IPS-18a (cell line): Measurements from ENCODE around the gene NCKAP5.

Experiments
- H3K27ac ChIP-seq: one replicate; pipeline ENCODE4 v1.5.1; 2013; ENCODE audit warnings: low read length
- H3K27me3 ChIP-seq: one replicate; pipeline ENCODE4 v1.6.1; 2013; ENCODE audit warnings: mild to moderate bottlenecking, low read length; ENCODE audit not compliant: control insufficient read depth, insufficient read depth
- H3K36me3 ChIP-seq: one replicate; pipeline ENCODE4 v1.6.1; 2013; ENCODE audit warnings: low read depth, low read length; ENCODE audit not compliant: control insufficient read depth
- H3K4me1 ChIP-seq: one replicate; pipeline ENCODE4 v1.6.1; 2013; ENCODE audit warnings: low read depth, low read length; ENCODE audit not compliant: control insufficient read depth
- H3K4me3 ChIP-seq: one replicate; pipeline ENCODE4 v1.5.1; 2013; ENCODE audit warnings: low read length
- H3K9ac ChIP-seq: one replicate; pipeline ENCODE4 v1.6.1; 2013; ENCODE audit warnings: mild to moderate bottlenecking, low read length, moderate library complexity
- H3K9me3 ChIP-seq: one replicate; pipeline ENCODE4 v1.6.1; 2013; ENCODE audit warnings: low read depth, low read length; ENCODE audit not compliant: control insufficient read depth

NCKAP5 gene

GRCh38 chr2:133316557-133316956, 251.7 kb downstream of the NCKAP5 start:
- H3K9me3 ChIP-seq, result no peaks in the 10 kb centered on the region
- H3K27ac ChIP-seq, result no peak overlapping the region
- no peaks in the 10 kb centered on the region for H3K27me3 ChIP-seq
- no peaks in the 10 kb centered on the region for H3K36me3 ChIP-seq
- no peaks in the 10 kb centered on the region for H3K4me1 ChIP-seq
- no peak overlapping the region for H3K9ac ChIP-seq
- H3K4me3 ChIP-seq, result no peak overlapping the region

GRCh38 chr2:133315280-133315679, 253.0 kb downstream of the NCKAP5 start:
- Histone ChIP-seq H3K9me3 (no peaks in the 10 kb centered on the region), H3K4me1 (no peaks in the 10 kb centered on the region), H3K27me3 (no peaks in the 10 kb centered on the region), H3K27ac (no peak overlapping the region), H3K4me3 (no peak overlapping the region), H3K9ac (no peak overlapping the region), H3K36me3 (no peaks in the 10 kb centered on the region)

- Histone ChIP-seq H3K27ac (no peak overlapping the region), H3K4me1 (no peaks in the 10 kb centered on the region), H3K4me3 (no peak overlapping the region), H3K27me3 (no peaks in the 10 kb centered on the region), H3K9ac (no peak overlapping the region), H3K9me3 (no peaks in the 10 kb centered on the region), H3K36me3 (no peaks in the 10 kb centered on the region)
Observed at GRCh38 chr2:133314795-133315194, 253.5 kb downstream of the NCKAP5 start.

GRCh38 chr2:133312038-133312729, 256.1 kb downstream of the NCKAP5 start:
- Histone ChIP-seq H3K9me3 (no peaks in the 10 kb centered on the region), H3K27me3 (no peaks in the 10 kb centered on the region), H3K4me1 (no peaks in the 10 kb centered on the region), H3K9ac (no peak overlapping the region), H3K4me3 (no peak overlapping the region), H3K27ac (no peak overlapping the region), H3K36me3 (no peaks in the 10 kb centered on the region)

- Histone ChIP-seq H3K9me3 (no peaks in the 10 kb centered on the region), H3K27ac (no peak overlapping the region), H3K27me3 (no peaks in the 10 kb centered on the region), H3K36me3 (no peaks in the 10 kb centered on the region), H3K4me3 (no peak overlapping the region), H3K9ac (no peak overlapping the region), H3K4me1 (no peaks in the 10 kb centered on the region)
Observed at GRCh38 chr2:133306236-133306635, 262.0 kb downstream of the NCKAP5 start.

GRCh38 chr2:133304344-133304743, 263.9 kb downstream of the NCKAP5 start:
- Histone ChIP-seq H3K4me1 (no peaks in the 10 kb centered on the region), H3K27me3 (no peaks in the 10 kb centered on the region), H3K36me3 (no peaks in the 10 kb centered on the region), H3K9me3 (no peaks in the 10 kb centered on the region), H3K9ac (no peak overlapping the region), H3K27ac (no peak overlapping the region), H3K4me3 (no peak overlapping the region)

GRCh38 chr2:133303150-133303549, 265.1 kb downstream of the NCKAP5 start:
- Histone ChIP-seq H3K9ac (no peak overlapping the region), H3K36me3 (no peaks in the 10 kb centered on the region), H3K4me3 (no peak overlapping the region), H3K4me1 (no peaks in the 10 kb centered on the region), H3K27ac (no peak overlapping the region), H3K9me3 (no peaks in the 10 kb centered on the region), H3K27me3 (no peaks in the 10 kb centered on the region)

GRCh38 chr2:133296401-133296800, 271.9 kb downstream of the NCKAP5 start:
- Histone ChIP-seq H3K9ac (no peak overlapping the region), H3K4me1 (no peaks in the 10 kb centered on the region)

GRCh38 chr2:133293544-133294353, 274.5 kb downstream of the NCKAP5 start:
- Histone ChIP-seq H3K4me3 (no peak overlapping the region), H3K36me3 (no peaks in the 10 kb centered on the region), H3K27me3 (no peaks in the 10 kb centered on the region), H3K4me1 (no peaks in the 10 kb centered on the region), H3K9ac (no peak overlapping the region), H3K9me3 (no peaks in the 10 kb centered on the region), H3K27ac (no peak overlapping the region)

More at GRCh38 chr2:133296401-133296800, 271.9 kb downstream of the NCKAP5 start:
- Histone ChIP-seq H3K9me3 (no peaks in the 10 kb centered on the region), H3K36me3 (no peaks in the 10 kb centered on the region), H3K27me3 (no peaks in the 10 kb centered on the region), H3K27ac (no peak overlapping the region), H3K4me3 (no peak overlapping the region)

GRCh38 chr2:133292259-133292658, 276.0 kb downstream of the NCKAP5 start:
- H3K4me1 ChIP-seq, result no peaks in the 10 kb centered on the region
- H3K36me3 ChIP-seq, result no peaks in the 10 kb centered on the region
- no peak overlapping the region for H3K9ac ChIP-seq
- no peak overlapping the region for H3K27ac ChIP-seq
- H3K9me3 ChIP-seq, result no peaks in the 10 kb centered on the region
- no peak overlapping the region for H3K4me3 ChIP-seq
- H3K27me3 ChIP-seq, result no peaks in the 10 kb centered on the region

GRCh38 chr2:133287709-133288108, 280.6 kb downstream of the NCKAP5 start:
- H3K9me3 ChIP-seq, result no peaks in the 10 kb centered on the region
- no peaks in the 10 kb centered on the region for H3K36me3 ChIP-seq
- H3K27me3 ChIP-seq, result no peaks in the 10 kb centered on the region
- no peaks in the 10 kb centered on the region for H3K4me1 ChIP-seq
- H3K27ac ChIP-seq, result no peak overlapping the region
- no peak overlapping the region for H3K9ac ChIP-seq
- no peak overlapping the region for H3K4me3 ChIP-seq
